Activated CD4-positive, alpha-beta T cell treated with anti-CD3 and anti-CD28 coated beads for 24 hours (primary cell): Measurements from ENCODE around the gene TDO2.

Experiments
- DNase-seq, 2 donors: peaks; one replicate each; pipeline ENCODE4 v3.0.0-alpha.2; 2020; ENCODE audit warnings: low read depth in 2 of 2

TDO2 gene

DNA sequence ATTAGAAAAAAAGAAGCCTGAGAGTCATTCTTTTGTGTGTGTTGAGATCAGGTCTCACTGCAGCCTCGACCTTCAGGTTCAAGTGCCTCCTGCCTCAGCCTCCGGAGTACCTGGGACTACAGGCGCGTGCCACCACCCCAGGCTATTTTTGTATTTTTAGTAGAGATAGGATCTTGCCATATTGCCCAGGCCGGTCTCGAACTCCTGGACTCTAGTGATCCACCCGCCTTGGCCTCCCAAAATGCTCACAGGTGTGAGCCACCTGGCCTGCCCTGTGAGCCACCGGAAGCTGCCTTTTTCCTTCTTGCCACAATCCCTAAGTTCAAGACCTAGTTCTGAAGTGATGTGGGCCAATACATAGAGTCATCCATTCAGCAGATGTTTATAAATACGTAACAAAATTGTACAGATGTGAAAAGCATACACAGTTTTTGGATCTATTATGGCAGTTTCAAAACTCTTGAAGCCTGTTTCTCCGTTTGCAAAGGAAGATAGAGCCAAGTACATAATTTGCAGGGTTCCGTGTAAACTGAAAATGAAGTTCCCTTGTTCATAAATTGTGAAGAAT lies 50.7 kb downstream of the TDO2 start:
- no peak for DNase-seq

DNA sequence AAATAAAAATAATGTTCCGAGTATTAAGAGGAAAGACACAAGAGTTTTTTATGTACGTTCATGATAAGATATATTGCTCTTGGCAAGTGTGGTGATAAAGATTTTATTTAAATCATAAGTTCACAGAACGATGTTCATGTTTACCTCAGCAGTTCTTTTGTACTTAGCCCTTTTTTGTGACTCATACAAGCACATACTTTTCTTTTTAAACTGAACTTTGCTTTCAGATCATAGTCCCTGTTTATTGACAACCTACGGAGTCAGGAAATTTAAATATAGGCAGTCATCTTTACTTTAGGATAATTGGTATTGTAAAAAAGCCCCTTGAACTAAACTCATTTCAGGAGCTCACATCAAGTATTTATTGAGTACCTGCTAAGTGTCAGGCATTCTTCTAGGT lies 51.4 kb downstream of the TDO2 start:
- DNase-seq: no peak

DNA sequence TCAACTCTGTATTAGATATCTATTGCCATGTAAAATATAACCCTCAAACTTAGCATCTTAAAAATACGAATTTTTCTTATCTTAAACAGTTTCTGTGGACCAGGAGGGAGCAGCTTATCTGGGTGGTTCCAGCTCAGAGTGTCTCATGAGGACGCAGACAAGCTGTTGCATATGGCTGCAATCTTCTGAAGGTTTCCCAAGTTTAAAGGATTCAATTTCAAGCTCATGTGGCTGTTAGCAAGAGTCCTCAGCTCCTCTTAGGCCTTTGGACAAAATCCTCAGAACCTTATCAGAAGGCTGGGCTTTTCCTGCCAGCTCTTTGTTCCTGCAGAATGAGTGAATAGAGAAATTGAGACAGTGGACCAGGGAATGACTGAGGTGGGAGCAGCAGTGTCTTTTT lies 53.0 kb downstream of the TDO2 start:
- no peak for DNase-seq

DNA sequence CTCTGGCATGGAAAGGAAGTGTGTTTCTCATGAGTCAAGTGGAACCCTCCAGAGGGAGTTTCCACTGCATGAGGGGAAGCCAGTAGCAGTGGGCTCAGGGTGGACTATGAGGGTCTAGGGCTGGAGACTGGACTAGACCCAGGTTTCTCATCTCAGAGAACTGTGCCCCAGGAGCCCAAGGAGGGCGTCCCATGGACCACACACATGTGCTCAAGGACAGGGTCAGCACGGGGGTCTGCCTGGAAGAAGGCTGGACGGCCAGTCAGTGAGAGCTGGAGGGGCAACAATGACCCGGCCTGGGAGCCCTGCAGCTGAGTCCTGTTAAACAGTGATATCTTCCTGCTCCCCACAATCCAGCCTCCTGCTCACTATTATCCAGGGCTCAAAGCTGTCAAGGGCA lies 55.9 kb downstream of the TDO2 start:
- no peak for DNase-seq

DNA sequence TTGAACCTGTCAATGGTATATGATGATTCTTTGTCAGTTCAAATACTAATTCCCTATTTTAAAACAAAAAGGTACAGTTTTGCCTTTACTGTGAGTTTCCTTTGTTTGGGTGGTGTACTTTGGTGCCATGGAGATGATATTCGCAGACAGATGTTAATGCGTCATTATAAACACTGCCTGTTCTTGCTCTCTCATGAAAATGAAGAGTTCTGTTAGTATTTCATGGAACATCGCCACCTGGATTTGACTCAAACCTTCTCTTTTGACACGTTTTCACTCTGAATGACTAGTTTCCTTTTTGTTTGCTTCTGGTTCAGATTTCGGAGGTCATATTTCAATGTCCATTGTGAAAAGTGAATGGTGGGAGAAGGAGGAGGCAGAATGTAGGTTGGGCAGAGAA lies 57.0 kb downstream of the TDO2 start:
- no peak for DNase-seq

DNA sequence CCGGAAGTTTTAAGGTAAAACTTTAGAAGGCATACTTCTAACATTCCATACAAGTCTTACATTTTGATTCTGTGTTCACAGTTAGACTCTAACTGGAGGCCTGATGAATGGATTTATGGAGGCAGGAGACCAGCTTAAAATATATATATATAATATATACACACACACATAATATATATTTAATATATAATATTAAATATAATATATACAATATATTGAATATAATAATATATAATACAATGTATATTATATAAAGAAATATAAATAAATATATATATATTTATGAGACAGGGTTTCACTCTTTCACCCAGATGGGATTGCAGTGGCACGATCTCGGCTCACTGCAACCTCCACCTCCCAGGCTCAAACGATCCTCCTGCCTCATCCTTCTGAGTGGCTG lies 58.1 kb downstream of the TDO2 start:
- DNase-seq: no peak

DNA sequence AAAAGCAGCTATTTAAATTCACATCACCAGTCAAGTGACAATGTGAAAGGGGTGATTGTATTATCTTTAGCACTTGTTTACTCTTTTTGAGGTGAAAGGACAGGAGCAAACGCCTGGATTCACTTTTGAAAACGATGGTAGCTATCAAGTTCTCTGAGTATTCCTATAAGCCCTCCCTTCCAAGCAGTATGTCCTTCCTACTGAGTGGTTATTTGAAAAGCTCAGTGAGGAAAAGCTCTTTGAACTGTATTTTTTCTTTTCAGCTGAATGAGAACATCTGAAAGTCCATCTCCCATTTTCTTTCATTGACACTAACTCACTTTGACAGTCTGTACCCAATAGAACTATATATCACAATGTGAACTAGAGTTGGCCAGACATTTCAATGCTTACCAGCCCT lies 59.3 kb downstream of the TDO2 start:
- DNase-seq: no peak

DNA sequence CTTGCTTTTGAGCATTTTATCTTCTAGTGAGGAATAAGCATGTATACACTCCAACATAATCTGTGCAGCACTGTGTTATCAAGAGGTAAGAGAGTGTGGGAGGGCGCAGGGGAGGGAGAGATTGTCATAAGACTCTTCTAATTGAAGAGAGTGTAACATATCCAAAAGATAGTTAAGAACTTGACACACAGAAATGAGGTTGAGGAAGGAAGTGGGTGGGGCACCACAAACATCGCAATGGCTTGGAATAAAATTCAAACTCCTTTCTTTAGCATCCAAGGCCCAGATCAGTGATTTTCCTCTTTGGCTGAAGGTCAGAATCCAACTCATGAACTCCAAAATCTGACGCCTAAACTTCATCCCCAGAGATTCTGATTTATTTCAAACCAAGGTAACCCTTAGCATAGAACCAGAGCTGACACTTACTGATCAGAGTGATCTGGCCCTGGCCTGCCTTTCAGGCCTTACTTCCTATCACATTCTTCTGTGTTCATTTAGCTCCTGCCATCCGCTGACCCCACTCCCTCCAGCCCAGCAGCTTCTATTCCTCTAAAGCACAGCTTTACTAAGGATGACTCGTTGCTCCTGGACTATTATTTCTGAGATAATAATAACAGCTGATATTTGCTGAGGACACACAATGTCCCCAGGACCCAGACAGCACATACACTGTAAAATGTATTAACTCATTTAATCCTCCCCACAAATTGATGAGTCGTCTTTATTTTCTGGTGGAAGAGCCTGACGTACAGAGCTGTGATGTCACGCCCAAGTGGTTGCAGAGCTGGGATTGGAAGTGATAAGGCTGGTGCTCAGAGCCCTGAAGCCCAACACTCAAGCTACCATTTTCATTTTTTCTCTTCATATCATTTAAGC lies 60.8 kb downstream of the TDO2 start:
- DNase-seq: no peak

DNA sequence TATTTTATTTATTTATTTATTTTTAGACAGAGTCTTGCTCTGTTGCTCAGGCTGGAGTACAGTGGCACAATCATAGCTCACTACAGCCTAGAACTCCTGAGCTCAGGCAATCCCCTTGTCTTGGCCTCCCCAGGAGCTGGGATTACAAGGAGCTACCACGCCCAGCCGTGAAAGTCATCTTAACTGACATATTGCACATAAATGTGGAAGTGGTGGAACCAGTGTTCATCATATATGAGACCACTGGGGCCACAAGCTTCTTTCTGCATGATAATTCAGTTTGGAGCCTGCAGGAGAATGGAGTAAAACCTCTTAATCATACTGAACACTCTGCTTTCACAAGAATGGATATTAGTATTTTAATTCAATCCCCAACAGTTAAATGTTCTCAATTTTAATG lies 62.7 kb downstream of the TDO2 start:
- no peak for DNase-seq

DNA sequence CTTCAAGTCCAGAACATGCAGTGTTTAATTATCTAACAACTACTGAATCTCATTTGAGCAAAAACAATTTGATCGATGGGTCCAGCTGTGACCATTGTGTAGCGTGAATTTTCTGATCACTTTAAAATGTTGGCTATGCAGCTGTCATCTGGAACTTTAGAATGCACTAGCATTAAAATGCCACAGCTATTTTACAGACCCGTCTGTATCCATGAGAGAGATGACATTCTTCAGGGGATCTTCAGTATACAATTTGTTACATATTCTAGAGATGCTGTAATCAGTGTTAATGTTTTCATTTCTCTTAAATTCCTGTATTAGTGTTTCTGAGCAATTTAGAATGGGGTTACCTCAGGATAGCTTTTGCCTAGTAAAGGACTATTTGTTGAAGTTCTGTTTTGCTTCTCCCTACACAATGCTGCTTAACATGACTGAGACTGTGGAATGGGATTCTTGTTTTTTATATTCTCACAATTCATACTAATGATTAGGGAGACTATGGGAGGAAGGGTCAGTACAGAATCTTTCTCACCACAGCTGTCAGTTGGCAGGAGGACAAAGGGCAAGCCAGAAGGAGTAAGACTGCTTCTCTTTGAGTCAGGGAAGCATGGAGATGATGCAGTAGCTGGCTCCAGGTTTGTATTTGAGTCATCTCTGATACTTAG lies 63.4 kb downstream of the TDO2 start:
- DNase-seq: no peak
